NCI-H1436 treated with DMSO at 0.1 percent for 48 hours (cell line): ENCODE data around the gene GRK5.
"Not testable (repeated sequence)": the region's sequence is repeated elsewhere in the genome, so short reads cannot be mapped to it uniquely, and the experiment has no call there.

Experiments used
- DNase-seq: peaks from one replicate; lab custom pipeline; 2025; lab: John Stamatoyannopoulos, UW

Gene GRK5

GRCh38 chr10:119274519-119275045 lies 67.2 kb downstream of the GRK5 start:
- DNase-seq: no peak

- no peak for DNase-seq
Measured at GRCh38 chr10:119275085-119275484, 67.7 kb downstream of the GRK5 start.

- DNase-seq: not testable (repeated sequence)
Measured at GRCh38 chr10:119276194-119276593, 68.8 kb downstream of the GRK5 start.

- DNase-seq: no peak
Measured at GRCh38 chr10:119278126-119278709, 70.8 kb downstream of the GRK5 start.

GRCh38 chr10:119279441-119279840 lies 72.1 kb downstream of the GRK5 start:
- no peak for DNase-seq

- DNase-seq: no peak
Measured at GRCh38 chr10:119281581-119282071, 74.3 kb downstream of the GRK5 start.

GRCh38 chr10:119282446-119282845 lies 75.1 kb downstream of the GRK5 start:
- no peak for DNase-seq

- no peak for DNase-seq
Measured at GRCh38 chr10:119283387-119283786, 76.0 kb downstream of the GRK5 start.

GRCh38 chr10:119283818-119284217 lies 76.4 kb downstream of the GRK5 start:
- no peak for DNase-seq

- no peak for DNase-seq
Measured at GRCh38 chr10:119284679-119285096, 77.3 kb downstream of the GRK5 start.

- DNase-seq: no peak
Measured at GRCh38 chr10:119285495-119286267, 78.3 kb downstream of the GRK5 start.

GRCh38 chr10:119286516-119286915 lies 79.1 kb downstream of the GRK5 start:
- no peak for DNase-seq

- no peak for DNase-seq
Measured at GRCh38 chr10:119286983-119287633, 79.7 kb downstream of the GRK5 start.

- no peak for DNase-seq
Measured at GRCh38 chr10:119288574-119289001, 81.2 kb downstream of the GRK5 start.

- no peak for DNase-seq
Measured at GRCh38 chr10:119289227-119289920, 82.0 kb downstream of the GRK5 start.

GRCh38 chr10:119290301-119291048 lies 83.1 kb downstream of the GRK5 start:
- no peak for DNase-seq

GRCh38 chr10:119291223-119291900 lies 84.0 kb downstream of the GRK5 start:
- no peak for DNase-seq

GRCh38 chr10:119292968-119293760 lies 85.8 kb downstream of the GRK5 start:
- no peak for DNase-seq

- no peak for DNase-seq
Measured at GRCh38 chr10:119296703-119297102, 89.3 kb downstream of the GRK5 start.
